Measurements from ENCODE around the gene CTIF. TPM values are rescaled to one million over a fixed set of nuclear protein-coding genes. Genes with fewer than 3 reads are reported as not detected.

CTIF gene
- total and polyA plus RNA-seq, 12 donors = 44.5 to 74.1 (median 58.9) TPM

GRCh38 chr18:48669991-48670750, 131.3 kb downstream of the CTIF start:
- ATAC-seq (no peak), DNase-seq (no peak)
- intact Hi-C loops (cut with DNase I) = loop anchor here in 8 of 10 donors (10.0 kb wide), 9 partner anchors 105 to 1185 kb away; no protein-coding TSS in a partner anchor
- Histone ChIP-seq H3K4me1 (peaks cover 0 to 21% (median 14%) of the 10 kb centered on the region in 9 donors), H3K9me3 (peaks cover 0 to 17% (median 9%) of the 10 kb centered on the region in 11 donors), H3K27me3 (no peaks in the 10 kb centered on the region), H3K27ac (no peak overlapping the region), H3K36me3 (peaks cover 0 to 52% (median 24%) of the 10 kb centered on the region in 9 donors), H3K4me3 (no peak overlapping the region)
- 96 to 98% methylated on average over 7 of the region's 7 CpGs for WGBS, 2 donors
- TF ChIP-seq CTCF (IDR thresholded peaks at IDR 0.05) = no peak

- intact Hi-C loops (cut with DNase I) = loop anchor here in 8 of 10 donors (10.0 kb wide), 8 partner anchors 104 to 1184 kb away; no protein-coding TSS in a partner anchor
- DNase-seq (no peak), ATAC-seq (no peak)
- peaks cover 0 to 45% (median 17%) of the 10 kb centered on the region in 9 donors for H3K36me3 ChIP-seq
- no peak overlapping the region for H3K27ac ChIP-seq
- no peak for TF ChIP-seq CTCF (IDR thresholded peaks at IDR 0.05)
- peaks cover 0 to 11% (median 7%) of the 10 kb centered on the region in 11 donors for H3K9me3 ChIP-seq
- H3K27me3 ChIP-seq = no peaks in the 10 kb centered on the region
- peaks cover 4 to 29% (median 22%) of the 10 kb centered on the region in 9 donors for H3K4me1 ChIP-seq
- 84 to 87% methylated on average over 4 of the region's 4 CpGs for WGBS, 2 donors
- H3K4me3 ChIP-seq = no peak overlapping the region
Measured at GRCh38 chr18:48670751-48671560, 132.1 kb downstream of the CTIF start.

- no peak for DNase-seq
Measured at GRCh38 chr18:48671561-48671945, 132.7 kb downstream of the CTIF start.

More at GRCh38 chr18:48671561-48671945, 132.7 kb downstream of the CTIF start:
- 100% methylated on average over 1 of the region's 1 CpG for WGBS, 2 donors
- Histone ChIP-seq H3K4me3 (no peak overlapping the region), H3K4me1 (peaks cover 4 to 34% (median 28%) of the 10 kb centered on the region in 9 donors), H3K36me3 (peaks cover 0 to 39% (median 16%) of the 10 kb centered on the region in 9 donors), H3K27me3 (no peaks in the 10 kb centered on the region), H3K27ac (no peak overlapping the region), H3K9me3 (peaks cover 0 to 11% (median 7%) of the 10 kb centered on the region in 11 donors)
- ATAC-seq = no peak
- intact Hi-C loops (cut with DNase I) = loop anchor here in 8 of 10 donors (10.0 kb wide), 8 partner anchors 103 to 1183 kb away; no protein-coding TSS in a partner anchor
- TF ChIP-seq CTCF (IDR thresholded peaks at IDR 0.05) = no peak

Data from heart right ventricle (tissue), 16 donors.